HG03097 (cell line): ENCODE measurements around the gene INHBE.
A peak's percentile ranks its signal among the peaks of the same experiment; 100 is the strongest.

Source experiments
- ATAC-seq: cut with Tn5 transposase; IDR thresholded peaks from one replicate; pipeline ENCODE4 v1.9.1; 2021; ENCODE audit not compliant: unreplicated experiment, low FRiP score

The INHBE gene

GRCh38 chr12:57459750-57460467 lies 4.8 kb downstream of the INHBE start, which contains the start of gene GLI1:
Gene GLI1, plus strand, starts transcription at chr12:57459785. Its CDS starts 3,907 bp downstream, at chr12:57463692.
- ATAC-seq, result no peak

GRCh38 chr12:57460468-57460784 lies 5.3 kb downstream of the INHBE start:
- ATAC-seq, result no peak

GRCh38 chr12:57460841-57461275 lies 5.8 kb downstream of the INHBE start:
- no peak for ATAC-seq

- no peak for ATAC-seq
Measured at GRCh38 chr12:57461276-57461916, 6.3 kb downstream of the INHBE start.

GRCh38 chr12:57461917-57462250 lies 6.8 kb downstream of the INHBE start:
- no peak for ATAC-seq

- peak; percentile 58 for ATAC-seq
Measured at GRCh38 chr12:57462251-57462911, 7.3 kb downstream of the INHBE start.

- no peak for ATAC-seq
Measured at GRCh38 chr12:57462912-57463253, 7.8 kb downstream of the INHBE start.

GRCh38 chr12:57464569-57464968 lies 9.5 kb downstream of the INHBE start:
- ATAC-seq, result no peak

GRCh38 chr12:57465030-57465746 lies 10.1 kb downstream of the INHBE start:
- ATAC-seq, result no peak

- no peak for ATAC-seq
Measured at GRCh38 chr12:57465747-57466505, 10.8 kb downstream of the INHBE start.

GRCh38 chr12:57467212-57467874 lies 12.2 kb downstream of the INHBE start:
- no peak for ATAC-seq

- ATAC-seq, result no peak
Measured at GRCh38 chr12:57467915-57468314, 12.8 kb downstream of the INHBE start.

- ATAC-seq, result no peak
Measured at GRCh38 chr12:57469296-57470164, 14.4 kb downstream of the INHBE start.

- ATAC-seq, result no peak
Measured at GRCh38 chr12:57470286-57470969, 15.3 kb downstream of the INHBE start.

- no peak for ATAC-seq
Measured at GRCh38 chr12:57470970-57471656, 16.0 kb downstream of the INHBE start.

GRCh38 chr12:57471661-57472060 lies 16.6 kb downstream of the INHBE start:
- ATAC-seq, result no peak

- no peak for ATAC-seq
Measured at GRCh38 chr12:57472391-57472790, 17.3 kb downstream of the INHBE start.

- ATAC-seq, result no peak
Measured at GRCh38 chr12:57473392-57473791, 18.3 kb downstream of the INHBE start.
